Measurements from ENCODE around the gene CDH23. TPM values are rescaled to one million over a fixed set of nuclear protein-coding genes. Genes with fewer than 3 reads are reported as not detected.

The CDH23 gene
- total and polyA plus RNA-seq, 2 of the 8 experiments (the other 6 are each of a cell fraction or from before 2014, with no cell fraction given) = 1.9 to 4.9 TPM

DNA sequence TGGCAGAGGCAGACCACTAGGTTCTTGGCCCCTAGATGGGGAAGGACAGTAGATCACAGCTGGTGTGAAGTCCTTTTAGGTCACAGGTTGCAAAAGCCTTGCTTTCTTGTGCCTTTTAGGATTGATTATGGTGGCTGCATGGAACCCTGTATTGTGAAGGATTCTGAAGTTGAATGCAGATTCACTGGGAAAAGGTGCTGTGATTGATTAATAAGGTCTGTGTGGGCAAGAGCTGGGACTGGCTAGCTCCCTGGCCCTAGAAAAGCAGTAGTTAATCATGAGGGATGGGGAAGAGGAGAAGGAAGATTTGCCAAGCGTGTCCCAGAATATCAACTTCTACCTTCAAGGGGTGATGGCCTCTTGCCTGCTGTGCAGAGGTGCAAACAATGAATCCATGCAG, 105.5 kb downstream of the CDH23 start (continued):
- TF ChIP-seq, protein P1, sequence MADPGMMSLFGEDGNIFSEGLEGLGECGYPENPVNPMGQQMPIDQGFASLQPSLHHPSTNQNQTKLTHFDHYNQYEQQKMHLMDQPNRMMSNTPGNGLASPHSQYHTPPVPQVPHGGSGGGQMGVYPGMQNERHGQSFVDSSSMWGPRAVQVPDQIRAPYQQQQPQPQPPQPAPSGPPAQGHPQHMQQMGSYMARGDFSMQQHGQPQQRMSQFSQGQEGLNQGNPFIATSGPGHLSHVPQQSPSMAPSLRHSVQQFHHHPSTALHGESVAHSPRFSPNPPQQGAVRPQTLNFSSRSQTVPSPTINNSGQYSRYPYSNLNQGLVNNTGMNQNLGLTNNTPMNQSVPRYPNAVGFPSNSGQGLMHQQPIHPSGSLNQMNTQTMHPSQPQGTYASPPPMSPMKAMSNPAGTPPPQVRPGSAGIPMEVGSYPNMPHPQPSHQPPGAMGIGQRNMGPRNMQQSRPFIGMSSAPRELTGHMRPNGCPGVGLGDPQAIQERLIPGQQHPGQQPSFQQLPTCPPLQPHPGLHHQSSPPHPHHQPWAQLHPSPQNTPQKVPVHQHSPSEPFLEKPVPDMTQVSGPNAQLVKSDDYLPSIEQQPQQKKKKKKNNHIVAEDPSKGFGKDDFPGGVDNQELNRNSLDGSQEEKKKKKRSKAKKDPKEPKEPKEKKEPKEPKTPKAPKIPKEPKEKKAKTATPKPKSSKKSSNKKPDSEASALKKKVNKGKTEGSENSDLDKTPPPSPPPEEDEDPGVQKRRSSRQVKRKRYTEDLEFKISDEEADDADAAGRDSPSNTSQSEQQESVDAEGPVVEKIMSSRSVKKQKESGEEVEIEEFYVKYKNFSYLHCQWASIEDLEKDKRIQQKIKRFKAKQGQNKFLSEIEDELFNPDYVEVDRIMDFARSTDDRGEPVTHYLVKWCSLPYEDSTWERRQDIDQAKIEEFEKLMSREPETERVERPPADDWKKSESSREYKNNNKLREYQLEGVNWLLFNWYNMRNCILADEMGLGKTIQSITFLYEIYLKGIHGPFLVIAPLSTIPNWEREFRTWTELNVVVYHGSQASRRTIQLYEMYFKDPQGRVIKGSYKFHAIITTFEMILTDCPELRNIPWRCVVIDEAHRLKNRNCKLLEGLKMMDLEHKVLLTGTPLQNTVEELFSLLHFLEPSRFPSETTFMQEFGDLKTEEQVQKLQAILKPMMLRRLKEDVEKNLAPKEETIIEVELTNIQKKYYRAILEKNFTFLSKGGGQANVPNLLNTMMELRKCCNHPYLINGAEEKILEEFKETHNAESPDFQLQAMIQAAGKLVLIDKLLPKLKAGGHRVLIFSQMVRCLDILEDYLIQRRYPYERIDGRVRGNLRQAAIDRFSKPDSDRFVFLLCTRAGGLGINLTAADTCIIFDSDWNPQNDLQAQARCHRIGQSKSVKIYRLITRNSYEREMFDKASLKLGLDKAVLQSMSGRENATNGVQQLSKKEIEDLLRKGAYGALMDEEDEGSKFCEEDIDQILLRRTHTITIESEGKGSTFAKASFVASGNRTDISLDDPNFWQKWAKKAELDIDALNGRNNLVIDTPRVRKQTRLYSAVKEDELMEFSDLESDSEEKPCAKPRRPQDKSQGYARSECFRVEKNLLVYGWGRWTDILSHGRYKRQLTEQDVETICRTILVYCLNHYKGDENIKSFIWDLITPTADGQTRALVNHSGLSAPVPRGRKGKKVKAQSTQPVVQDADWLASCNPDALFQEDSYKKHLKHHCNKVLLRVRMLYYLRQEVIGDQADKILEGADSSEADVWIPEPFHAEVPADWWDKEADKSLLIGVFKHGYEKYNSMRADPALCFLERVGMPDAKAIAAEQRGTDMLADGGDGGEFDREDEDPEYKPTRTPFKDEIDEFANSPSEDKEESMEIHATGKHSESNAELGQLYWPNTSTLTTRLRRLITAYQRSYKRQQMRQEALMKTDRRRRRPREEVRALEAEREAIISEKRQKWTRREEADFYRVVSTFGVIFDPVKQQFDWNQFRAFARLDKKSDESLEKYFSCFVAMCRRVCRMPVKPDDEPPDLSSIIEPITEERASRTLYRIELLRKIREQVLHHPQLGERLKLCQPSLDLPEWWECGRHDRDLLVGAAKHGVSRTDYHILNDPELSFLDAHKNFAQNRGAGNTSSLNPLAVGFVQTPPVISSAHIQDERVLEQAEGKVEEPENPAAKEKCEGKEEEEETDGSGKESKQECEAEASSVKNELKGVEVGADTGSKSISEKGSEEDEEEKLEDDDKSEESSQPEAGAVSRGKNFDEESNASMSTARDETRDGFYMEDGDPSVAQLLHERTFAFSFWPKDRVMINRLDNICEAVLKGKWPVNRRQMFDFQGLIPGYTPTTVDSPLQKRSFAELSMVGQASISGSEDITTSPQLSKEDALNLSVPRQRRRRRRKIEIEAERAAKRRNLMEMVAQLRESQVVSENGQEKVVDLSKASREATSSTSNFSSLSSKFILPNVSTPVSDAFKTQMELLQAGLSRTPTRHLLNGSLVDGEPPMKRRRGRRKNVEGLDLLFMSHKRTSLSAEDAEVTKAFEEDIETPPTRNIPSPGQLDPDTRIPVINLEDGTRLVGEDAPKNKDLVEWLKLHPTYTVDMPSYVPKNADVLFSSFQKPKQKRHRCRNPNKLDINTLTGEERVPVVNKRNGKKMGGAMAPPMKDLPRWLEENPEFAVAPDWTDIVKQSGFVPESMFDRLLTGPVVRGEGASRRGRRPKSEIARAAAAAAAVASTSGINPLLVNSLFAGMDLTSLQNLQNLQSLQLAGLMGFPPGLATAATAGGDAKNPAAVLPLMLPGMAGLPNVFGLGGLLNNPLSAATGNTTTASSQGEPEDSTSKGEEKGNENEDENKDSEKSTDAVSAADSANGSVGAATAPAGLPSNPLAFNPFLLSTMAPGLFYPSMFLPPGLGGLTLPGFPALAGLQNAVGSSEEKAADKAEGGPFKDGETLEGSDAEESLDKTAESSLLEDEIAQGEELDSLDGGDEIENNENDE (IDR thresholded peaks at IDR 0.05; ENCODE audit: insufficient replicate concordance, low read length) = no peak
- TF ChIP-seq NRF1 (IDR thresholded peaks at IDR 0.05; ENCODE audit: low read depth, low read length) (no peak), TAF7 (optimal IDR thresholded peaks at IDR 0.05; ENCODE audit: borderline replicate concordance, low read depth, low read length) (no peak), JUND (IDR thresholded peaks at IDR 0.05; ENCODE audit: low read length) (no peak), SP4 (IDR thresholded peaks at IDR 0.05; ENCODE audit: low read length) (no peak), RXRA (IDR thresholded peaks at IDR 0.05; ENCODE audit: insufficient read depth, low read depth, low read length) (no peak)
